ENCODE data around the gene CFAP73. TPM values are rescaled to one million over a fixed set of nuclear protein-coding genes. Genes with fewer than 3 reads are reported as not detected.
"Not testable (repeated sequence)": the region's sequence is repeated elsewhere in the genome, so short reads cannot be mapped to it uniquely, and the experiment has no call there.

Gene CFAP73
- polyA plus RNA-seq (ENCODE audit: insufficient read depth in 1 of 5, insufficient read length in 5 of 5, low replicate concordance in 1 of 5) = 1 to 10 TPM in 4 of 5 donors, under 1 TPM in 1; 0.61 to 8.5 (median 3.6) TPM
- long read RNA-seq, donor 1, partial matches to known transcripts = 15 of 22 reads
- long read RNA-seq, donor 1, other reads (novel, unspliced or antisense) = 5 of 22 reads
- long read RNA-seq, donor 2 = 0 reads
- long read RNA-seq, donor 3, partial matches to known transcripts = 0 of 1 reads
- long read RNA-seq, donor 3, other reads (novel, unspliced or antisense) = 0 of 1 reads
- long read RNA-seq, donor 4 = 0 reads
- long read RNA-seq, donor 5 = 0 reads
- long read RNA-seq, donor 6, partial matches to known transcripts = 0 of 3 reads
- long read RNA-seq, donor 6, other reads (novel, unspliced or antisense) = 0 of 3 reads
- long read RNA-seq, donor 7, partial matches to known transcripts = 0 of 1 reads
- long read RNA-seq, donor 7, other reads (novel, unspliced or antisense) = 0 of 1 reads
- long read RNA-seq, donor 8 = 0 reads

GRCh38 chr12:113149361-113150150 is at the start of gene CFAP73:
Gene CFAP73, plus strand, starts transcription at chr12:113149724. Its CDS starts 134 bp downstream, at chr12:113149858.
- peak; percentile 67 to 76 for DNase-seq

- DNase-seq = no peak
These were observed 49.8 kb upstream of the CFAP73 start for GRCh38 chr12:113099764-113100163.

GRCh38 chr12:113101751-113102150 is 47.8 kb upstream of the CFAP73 start:
- DNase-seq = no peak

DNA sequence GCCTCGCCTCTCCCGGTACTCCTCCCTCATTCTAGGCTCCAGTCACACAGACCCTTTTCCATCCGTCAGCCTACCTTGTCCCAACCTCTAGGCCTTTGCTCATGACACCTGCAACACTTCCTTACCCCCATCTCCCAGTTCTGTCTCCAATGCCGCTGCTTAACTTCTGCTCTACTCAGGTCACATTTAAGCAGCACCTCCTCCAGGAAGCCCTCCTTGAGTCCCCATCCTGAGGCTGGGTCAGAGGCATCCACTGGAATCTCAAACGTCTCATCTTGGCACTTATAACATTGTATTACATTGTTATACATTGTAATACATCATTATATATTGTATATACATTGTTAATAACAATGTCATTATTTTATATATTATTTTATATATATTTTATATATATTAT is 46.7 kb upstream of the CFAP73 start:
- DNase-seq = no peak

DNA sequence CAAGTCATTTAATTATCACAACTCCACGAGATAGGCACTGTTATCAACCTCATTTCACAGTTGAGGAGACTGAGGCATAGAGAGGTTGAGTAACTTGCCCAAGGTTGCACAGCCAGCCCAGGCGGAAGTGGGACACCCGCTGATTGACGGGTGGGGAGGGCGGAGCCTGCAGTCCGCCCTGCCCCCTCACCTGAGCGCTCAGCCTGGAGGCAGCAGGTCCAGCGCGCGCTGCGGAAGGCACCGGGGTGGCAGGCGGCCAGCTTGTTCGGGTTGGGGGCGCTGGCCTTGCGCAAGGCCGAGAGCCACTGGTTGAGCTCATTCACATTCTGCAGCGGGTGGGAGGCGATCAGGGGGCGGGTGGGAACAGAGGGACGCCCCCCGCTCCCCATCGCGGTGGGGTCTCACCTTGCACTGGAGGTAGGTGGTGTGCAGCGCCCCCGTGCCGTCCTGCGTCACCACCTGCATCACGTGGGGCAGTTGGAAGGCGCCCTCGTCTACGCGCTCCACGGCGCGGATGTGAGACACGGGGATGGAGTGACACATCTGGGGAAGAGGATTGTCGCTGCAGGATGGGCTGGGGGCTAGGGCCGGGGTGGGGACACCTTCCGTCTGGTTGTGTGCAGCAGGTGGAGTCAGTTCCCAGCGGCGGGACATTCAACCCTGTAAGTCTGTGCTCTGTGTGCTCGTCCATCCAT is 45.6 kb upstream of the CFAP73 start:
- no peak for DNase-seq

DNA sequence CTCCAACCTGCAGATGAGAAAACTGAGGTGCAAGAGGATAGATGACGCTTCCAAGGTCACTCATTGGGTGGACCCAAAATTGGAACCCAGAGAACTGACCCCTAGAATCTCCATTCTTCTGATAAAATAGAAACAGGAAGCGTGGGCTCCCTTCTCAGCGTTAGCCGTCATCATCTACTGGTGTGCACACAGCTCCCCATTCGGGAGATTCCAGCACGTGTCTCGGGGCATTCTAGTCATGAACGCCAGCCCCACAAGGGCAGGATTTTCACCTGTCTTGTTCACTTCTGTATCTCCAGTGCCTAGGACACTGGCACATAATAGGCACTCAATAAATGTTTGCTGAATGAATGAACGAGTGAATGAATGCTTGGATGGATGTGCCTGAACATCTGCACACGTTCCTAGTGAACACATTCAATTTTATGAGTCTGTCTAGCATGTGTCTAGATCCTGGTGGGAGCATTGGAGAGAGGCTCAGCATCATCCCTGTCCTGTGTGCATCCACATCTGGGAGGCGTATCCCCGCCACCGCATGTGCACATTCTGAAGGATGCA is 44.5 kb upstream of the CFAP73 start:
- DNase-seq = no peak

DNA sequence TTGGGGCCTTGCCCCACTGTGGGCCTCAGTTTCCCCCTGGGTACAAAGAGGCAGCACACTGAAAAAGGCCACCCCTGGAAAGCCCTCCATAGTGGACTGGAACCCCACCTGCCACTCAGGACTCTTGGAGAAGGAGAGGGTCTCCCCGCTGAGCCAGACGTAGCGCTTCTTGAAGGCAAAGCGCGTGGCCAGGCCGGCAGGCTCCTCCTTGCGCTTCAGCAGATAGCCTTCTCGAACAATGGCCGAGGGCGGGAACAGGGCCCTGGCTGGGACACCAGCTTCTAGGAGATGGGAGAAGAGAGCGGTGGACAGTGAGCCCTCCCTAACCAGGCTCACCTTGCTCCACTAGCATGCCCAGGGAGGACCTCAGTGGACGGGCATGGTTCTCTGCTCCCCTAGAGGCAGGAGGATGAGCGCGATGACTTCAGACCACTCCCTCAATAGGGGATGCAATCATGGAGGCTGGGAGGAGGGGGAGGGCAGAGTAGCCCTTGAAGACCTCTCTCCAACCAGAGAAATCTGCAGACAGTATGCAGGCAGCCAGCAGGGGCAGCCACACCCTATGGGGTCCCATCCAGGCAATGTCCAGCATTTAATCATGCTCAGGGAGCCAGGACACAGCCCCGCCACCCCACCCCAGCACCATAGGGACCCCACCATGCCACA is 43.8 kb upstream of the CFAP73 start:
- DNase-seq = no peak

GRCh38 chr12:113106361-113106760 is 43.2 kb upstream of the CFAP73 start:
- DNase-seq = no peak

DNA sequence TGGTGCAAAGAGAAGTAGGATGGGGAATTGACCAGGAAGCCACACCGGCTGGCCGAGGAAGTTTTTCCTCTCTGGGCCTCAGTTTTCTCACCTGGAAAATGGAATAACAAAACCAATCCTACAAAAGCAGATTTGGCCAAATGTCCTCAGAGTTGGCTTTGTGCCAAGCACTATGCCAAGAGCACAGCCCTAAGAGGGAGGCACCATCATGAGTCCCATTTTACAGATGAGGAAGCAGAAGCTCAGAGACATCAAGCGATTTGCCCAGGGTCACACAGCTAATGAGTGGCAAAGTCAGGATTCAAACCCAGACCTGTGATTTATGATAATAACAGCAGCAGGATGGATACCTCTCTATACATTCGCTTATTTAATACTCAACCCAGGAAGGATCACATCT is 41.2 kb upstream of the CFAP73 start:
- DNase-seq = no peak

DNA sequence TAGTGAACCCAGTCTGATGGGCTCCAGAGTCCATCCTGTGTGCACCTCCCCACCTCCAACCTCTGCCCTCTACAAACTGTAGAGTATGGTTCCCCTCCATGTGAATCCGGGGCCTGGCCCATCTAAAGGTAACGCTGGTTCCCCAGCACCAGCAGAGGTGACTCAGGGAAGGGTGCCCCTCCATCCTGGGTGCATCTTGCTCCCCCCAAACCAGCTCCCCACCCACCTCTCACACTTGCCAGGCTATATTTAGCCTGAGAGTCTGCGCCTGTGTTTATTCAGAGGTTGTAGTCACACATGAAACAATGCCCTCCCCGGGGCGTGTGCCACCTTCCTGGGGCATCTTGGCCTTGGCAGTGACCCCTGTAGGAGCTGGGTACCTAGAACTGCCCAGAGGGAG is 40.2 kb upstream of the CFAP73 start:
- DNase-seq = no peak

DNA sequence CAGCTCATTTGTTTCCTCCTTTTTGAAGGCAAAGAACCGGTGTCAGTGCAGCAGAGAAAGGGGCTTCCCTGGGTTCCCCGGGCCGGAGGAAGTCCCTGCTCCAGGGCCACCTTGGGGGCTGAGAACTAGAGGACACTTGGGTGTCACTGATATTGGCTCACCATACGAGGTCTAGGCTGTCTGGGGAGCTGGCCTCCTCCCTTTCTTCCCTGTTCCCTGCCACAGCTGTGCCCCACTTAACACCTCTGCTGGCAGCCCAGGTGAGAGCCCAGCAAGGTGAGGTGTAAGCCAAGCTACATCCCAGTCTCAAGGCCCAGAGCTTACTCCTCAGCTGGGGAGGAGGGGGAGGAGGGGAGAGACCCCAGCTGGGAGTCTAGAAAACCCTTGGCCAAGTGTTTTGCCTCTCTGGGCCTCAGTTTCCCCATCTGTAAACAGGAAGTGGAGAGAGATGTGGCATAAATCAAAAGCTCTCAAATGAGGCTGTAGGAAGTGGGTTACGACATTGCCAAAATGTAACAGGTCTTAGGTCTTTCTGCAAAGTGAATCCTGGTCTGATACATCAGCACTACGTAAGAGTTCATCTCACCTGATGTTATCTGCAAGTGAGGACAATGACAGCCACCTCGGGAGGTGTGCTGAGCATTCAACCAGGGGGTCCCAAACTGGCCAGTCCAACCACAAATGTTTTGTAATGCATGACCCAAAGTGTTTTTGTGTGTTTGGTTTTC is 39.5 kb upstream of the CFAP73 start:
- no peak for DNase-seq

DNA sequence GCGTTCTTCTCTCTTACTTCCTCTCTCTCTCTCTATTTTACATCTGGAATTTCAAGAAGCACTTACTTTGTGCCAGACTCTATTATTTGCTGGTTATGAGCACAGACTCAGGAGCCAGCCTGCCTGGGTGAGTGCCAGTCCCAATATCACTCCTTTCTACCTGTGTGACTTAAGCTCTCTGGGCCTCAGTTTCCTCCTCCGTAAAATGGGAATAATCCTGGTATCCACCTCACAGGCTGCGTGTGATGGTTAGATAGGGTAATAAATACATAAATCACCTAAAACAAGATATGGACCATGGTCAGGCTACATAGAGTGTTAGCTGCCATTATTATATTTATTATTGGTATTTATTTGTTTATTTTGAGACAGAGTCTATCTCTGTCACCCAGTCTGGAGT is 38.3 kb upstream of the CFAP73 start:
- DNase-seq = no peak

DNA sequence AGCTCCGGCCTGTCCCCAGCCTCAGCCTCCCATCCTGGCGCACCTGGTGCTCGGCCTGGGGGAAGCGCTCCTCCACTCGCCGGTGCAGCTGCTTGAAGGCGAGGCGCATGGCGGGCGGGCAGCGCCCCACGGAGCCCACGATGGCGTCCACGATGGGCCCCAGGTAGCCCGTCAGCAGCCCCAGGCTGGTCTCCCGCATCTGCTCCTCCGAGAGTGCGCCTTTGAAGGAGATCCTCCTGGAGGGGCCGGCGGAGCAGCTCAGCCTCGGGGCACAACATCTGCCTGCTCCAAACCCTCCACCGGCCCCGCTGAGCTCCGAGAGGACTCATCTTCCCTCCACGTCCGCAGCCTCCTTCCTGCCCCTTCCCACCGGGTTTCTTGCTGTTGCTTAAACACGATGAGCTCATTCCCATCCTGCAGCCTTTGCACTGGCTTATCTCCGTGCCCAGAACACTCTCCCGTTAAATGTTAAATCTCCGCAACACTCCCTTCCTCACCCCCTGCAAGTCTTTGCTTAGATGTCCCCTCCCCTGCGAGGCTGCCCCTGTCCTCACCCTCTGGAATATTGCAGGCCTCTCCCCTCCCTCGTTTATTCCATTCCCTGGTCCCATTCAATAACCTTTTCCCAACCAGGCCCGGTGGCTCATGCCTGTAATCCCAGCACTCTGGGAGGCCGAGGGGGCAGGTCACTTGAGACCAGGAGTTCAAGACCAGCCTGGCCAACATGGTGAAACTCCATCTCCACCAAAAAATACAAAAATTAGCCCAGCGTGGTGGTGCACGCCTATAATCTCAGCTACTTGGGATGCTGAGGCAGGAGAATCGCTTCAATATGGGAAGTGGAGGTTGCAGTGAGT is 37.3 kb upstream of the CFAP73 start:
- DNase-seq = no peak

DNA sequence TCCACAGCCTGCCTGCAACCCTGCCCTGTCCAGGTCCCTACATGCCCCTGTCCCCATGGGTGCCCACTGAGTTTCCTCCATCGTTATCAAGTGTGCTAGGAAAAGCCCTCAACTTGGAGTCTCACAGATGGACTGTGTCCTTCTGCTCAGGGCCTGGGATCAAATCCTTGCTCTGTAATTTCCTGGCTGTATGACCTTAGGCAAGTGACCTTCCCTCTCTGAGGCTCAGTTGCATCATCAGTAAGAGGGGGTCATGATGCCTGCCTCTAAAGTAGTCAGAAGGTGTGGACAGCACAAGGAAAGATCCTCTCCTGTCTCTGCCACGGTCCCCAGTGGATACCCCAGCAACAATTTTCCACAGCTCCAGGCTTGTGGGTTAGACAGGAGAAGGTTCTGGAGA is 36.1 kb upstream of the CFAP73 start:
- DNase-seq = no peak

DNA sequence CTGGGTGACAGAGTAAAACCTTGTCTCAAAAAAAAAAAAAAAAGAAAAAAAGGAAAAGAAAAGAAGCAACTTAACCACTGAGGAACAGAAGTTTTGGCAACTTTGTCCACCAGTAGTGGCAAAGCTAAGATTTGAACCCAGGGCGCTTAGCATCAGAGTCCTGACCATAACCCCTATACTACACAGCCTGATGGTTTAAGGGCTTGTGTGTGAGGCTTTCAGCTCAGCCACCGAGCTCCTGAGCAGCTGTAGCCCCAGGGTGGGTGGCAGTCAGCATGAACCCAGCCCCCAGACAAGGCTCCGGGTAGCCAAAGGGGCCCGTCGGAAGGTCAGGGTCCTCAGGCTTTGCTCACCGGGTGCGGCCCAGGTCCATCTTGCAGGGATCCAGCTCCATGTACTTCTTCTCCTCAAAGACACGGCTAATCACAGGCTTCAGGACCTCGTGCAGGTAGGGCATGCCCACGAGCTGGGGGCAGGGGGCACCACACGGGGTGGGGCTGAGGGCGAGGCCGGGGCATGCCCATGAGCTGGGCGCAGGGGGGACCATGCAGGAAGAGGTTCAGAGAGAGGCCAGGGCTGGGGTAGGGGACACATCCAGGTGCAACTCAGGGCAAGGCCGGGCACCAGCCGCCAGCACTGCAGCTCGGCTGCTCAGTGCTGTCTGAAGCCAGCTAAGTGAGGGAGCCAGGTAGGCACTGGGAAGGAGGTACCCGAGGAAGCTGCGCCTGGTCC is 34.9 kb upstream of the CFAP73 start:
- no peak for DNase-seq

DNA sequence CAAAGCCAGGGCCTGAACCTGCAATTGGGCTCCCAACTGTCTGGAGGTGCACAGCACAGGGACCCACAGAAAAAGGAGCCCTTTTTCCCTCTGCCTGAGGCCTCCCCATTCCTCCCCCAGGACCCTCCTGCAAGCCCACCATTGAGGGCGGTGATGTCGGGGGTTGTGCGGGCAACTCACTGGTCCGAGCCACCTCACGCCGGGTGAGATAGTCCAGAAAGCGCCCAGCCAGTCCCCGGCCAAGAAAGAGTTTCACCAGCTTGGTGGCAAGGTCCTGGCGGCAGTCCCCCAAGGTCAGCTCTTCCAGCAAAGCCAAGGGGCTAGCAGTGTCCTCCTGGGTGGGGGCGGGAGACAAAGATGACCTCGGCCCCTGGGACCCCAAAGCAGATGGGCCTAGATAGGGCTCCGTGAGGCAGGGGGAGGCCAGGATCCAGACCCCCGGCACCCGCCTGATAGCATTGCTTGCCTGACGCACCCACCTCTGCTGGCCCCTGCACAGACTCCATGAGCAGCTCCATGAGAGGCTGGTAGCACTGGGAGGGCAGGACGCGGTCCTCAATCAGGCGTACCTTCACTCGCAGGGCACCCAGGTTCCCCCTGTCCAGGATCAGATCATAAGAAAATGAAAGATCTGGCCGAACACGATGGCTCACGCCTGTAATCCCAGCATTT is 33.9 kb upstream of the CFAP73 start:
- no peak for DNase-seq

DNA sequence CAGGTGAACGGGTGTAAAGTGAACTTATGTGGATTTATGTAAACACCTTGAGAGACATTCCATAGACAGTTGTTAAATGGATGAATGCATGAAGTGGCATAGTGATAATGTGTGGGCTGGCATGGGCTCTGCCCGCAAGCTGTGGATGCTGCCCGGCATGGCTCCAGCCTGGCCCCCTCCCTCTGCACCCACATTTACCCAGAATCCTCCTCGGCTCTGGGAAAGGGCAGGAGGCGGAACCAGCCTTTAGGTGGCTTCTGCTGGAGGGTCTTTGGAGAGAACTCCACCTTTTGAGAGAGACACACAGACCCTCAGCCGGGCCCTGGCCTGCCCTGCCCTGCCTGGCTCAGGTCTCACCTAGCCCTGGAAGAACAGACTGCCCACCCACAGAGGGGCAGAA is 32.6 kb upstream of the CFAP73 start:
- DNase-seq = no peak

- not testable (repeated sequence) for DNase-seq
These were observed 31.8 kb upstream of the CFAP73 start for GRCh38 chr12:113117684-113118083.

Data from right lung (tissue), 10 donors.